RWPE2 (cell line): ENCODE measurements around the gene TCF7L2.

ENCODE experiments used
- ATAC-seq: fragments of 200-7000 bp; cut with Tn5 transposase; 3 replicates; pipeline ENCODE4 v1.9.1; 2021; ENCODE audit warnings: low read depth
- DNase-seq: peaks from one replicate; pipeline ENCODE4 v3.0.0-alpha.2; 2020; ENCODE audit warnings: low spot score
- H3K27ac ChIP-seq: fragments of 450-650 bp; 2 replicates; pipeline ENCODE4 v1.5.1; 2017; ENCODE audit warnings: mild to moderate bottlenecking; ENCODE audit not compliant: poor library complexity, severe bottlenecking
- H3K27me3 ChIP-seq: fragments of 250-450 bp; sonication (Bioruptor Pico); 2 replicates; pipeline ENCODE4 v1.5.1; 2021; ENCODE audit warnings: mild to moderate bottlenecking, moderate library complexity; ENCODE audit not compliant: insufficient read depth, poor library complexity, severe bottlenecking
- H3K36me3 ChIP-seq: fragments of 250-450 bp; sonication (Bioruptor Pico); 2 replicates; pipeline ENCODE4 v1.5.1; 2020; ENCODE audit warnings: low read depth, mild to moderate bottlenecking, moderate library complexity
- H3K4me1 ChIP-seq: fragments of 250-450 bp; sonication (Bioruptor Pico); 2 replicates; pipeline ENCODE4 v1.5.1; 2021; ENCODE audit warnings: mild to moderate bottlenecking, moderate library complexity; ENCODE audit not compliant: insufficient read depth, poor library complexity, severe bottlenecking
- H3K4me3 ChIP-seq: fragments of 250-450 bp; sonication (Bioruptor Pico); 2 replicates; pipeline ENCODE4 v1.5.1; 2021; ENCODE audit warnings: mild to moderate bottlenecking, moderate library complexity; ENCODE audit not compliant: severe bottlenecking
- H3K9me3 ChIP-seq: fragments of 250-450 bp; sonication (Bioruptor Pico); 2 replicates; pipeline ENCODE4 v1.5.1; 2021; ENCODE audit warnings: mild to moderate bottlenecking, moderate library complexity; ENCODE audit not compliant: severe bottlenecking
- CTCF ChIP-seq: fragments of 450-650 bp; IDR thresholded peaks from one replicate; pipeline ENCODE4 v1.5.1; 2017; ENCODE audit warnings: mild to moderate bottlenecking, moderate library complexity; ENCODE audit not compliant: poor library complexity, severe bottlenecking

The TCF7L2 gene

GRCh38 chr10:112915590-112916572 is 34.2 kb upstream of the TCF7L2 start:
- no peaks in the 10 kb centered on the region for H3K36me3 ChIP-seq
- peaks cover 26% of the 10 kb centered on the region for H3K4me1 ChIP-seq
- H3K9me3 ChIP-seq: no peaks in the 10 kb centered on the region
- no peaks in the 10 kb centered on the region for H3K27me3 ChIP-seq
- no peak overlapping the region for H3K4me3 ChIP-seq
- DNase-seq (no peak), ATAC-seq (peak; percentile 87)
- peak overlapping the region; percentile 33 for H3K27ac ChIP-seq
- TF ChIP-seq CTCF: no peak

GRCh38 chr10:112917681-112918080 is 32.4 kb upstream of the TCF7L2 start:
- no peak overlapping the region for H3K27ac ChIP-seq
- no peaks in the 10 kb centered on the region for H3K36me3 ChIP-seq
- peaks cover 26% of the 10 kb centered on the region for H3K4me1 ChIP-seq
- H3K4me3 ChIP-seq: no peak overlapping the region
- no peaks in the 10 kb centered on the region for H3K27me3 ChIP-seq
- ATAC-seq (no peak), DNase-seq (no peak)
- no peaks in the 10 kb centered on the region for H3K9me3 ChIP-seq
- TF ChIP-seq CTCF: no peak

- ATAC-seq (no peak), DNase-seq (no peak)
- Histone ChIP-seq H3K27ac (no peak overlapping the region), H3K27me3 (no peaks in the 10 kb centered on the region), H3K9me3 (no peaks in the 10 kb centered on the region), H3K4me1 (peaks cover 26% of the 10 kb centered on the region), H3K4me3 (no peak overlapping the region), H3K36me3 (no peaks in the 10 kb centered on the region)
- TF ChIP-seq CTCF: no peak
These were observed 31.3 kb upstream of the TCF7L2 start for GRCh38 chr10:112918771-112919170.

GRCh38 chr10:112919721-112920120 is 30.3 kb upstream of the TCF7L2 start:
- Histone ChIP-seq H3K27ac (peak overlapping the region; percentile 16), H3K4me3 (no peak overlapping the region), H3K36me3 (no peaks in the 10 kb centered on the region), H3K4me1 (peaks cover 22% of the 10 kb centered on the region), H3K9me3 (no peaks in the 10 kb centered on the region), H3K27me3 (no peaks in the 10 kb centered on the region)
- DNase-seq (no peak), ATAC-seq (peak; percentile 95)
- TF ChIP-seq CTCF: no peak
